ENCODE data around the gene SPACDR.
"Not testable (repeated sequence)": the region's sequence is repeated elsewhere in the genome, so short reads cannot be mapped to it uniquely, and the experiment has no call there.

The SPACDR gene

DNA sequence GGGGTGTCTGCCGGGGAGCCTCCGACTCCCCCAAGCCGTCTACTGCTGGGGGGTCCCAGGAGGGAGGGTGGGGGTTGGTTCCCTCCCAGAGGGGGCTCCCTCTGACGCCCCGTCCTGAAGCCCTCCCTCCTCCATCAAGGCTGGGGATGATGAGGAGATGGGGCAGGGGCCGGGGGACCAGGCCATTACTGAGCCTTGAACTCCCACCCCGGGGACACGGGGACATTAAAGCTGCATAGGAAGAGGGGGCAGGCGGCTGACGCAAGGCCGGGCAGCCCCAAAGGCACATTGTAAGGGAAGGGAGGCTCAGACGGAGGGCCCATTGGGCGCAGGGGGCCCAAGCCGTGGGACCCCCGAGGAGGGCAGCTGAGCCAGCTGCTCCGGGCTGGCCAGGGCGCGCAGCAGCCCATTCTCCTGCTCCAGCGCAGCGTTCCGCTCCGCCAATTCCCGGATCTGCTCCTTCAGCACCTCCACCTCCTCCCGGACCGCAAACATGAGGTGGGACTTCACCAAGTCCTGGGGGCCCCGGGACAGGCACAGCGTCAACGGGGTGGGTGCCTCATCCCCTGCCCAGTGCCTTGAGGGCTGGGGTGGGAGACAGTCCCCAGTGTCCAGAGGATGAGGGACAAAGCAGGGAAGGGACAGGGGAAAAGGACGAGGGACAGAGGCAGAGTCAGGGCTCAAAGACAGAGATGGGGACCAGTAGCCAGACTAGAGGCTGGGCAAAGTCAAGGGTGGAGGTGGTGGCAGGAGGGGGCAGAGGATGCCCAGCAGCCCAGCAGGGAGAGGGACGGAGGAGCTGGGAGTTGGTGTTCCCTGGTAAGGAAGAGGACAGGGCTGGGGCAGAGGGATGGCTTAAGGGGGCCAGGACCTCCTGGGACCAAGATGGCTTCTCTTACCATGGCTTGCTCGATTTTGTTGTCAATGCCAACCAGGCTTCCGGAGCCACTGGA is 2.9 kb upstream of the SPACDR start:
- no peak for DNase-seq (ENCODE audit: low read depth in 2 of 2)

DNA sequence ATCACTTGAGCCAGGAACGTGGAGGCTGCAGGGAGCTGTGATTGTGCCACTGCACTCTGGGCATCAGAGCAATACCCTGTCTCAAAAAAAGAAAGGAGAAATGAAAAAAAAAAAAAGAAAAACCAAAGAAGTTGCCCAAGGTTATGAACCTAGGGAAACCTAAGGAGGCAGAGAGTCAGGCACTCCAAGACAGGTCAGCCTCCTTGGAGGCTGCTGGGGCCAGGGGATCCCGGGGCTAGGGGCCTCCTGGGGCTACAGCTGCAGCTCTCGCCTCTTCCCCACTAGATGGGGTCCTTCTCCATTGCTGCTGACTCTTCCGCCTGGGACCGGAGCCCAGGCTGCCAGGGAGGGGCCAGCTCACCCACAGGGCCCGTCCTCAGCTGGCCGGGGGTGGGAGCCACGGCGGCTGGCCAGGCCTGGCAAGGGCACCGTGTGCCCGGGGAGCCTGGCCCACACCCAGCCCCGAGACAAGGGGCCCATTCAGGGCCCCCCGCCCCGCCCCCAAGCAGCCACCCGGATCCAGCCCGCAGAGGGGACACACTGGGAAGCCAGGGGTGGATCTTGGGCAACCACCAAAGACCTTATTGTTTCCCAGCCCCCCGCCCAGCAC is 1.7 kb upstream of the SPACDR start:
- DNase-seq (ENCODE audit: low read depth in 2 of 2), result no peak

DNA sequence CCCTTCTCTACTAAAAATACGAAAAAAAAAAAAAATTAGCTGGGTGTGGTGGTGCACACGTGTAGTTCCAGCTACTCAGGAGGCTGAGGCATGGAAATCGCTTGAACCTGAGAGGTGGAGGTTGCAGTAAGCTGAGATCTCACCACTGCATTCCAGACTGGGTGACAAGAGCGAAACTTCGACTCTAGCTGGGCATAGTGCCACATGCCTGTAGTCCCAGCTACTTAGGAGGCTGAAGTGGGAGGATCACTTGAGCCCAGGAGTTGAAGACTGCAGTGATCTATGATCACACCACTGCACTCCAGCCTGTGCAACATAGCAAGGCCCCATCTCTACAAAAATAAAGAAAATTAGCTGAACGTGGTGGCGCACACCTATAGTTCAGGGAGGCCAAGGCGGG is 1.2 kb upstream of the SPACDR start:
- DNase-seq (ENCODE audit: low read depth in 2 of 2), result no peak

DNA sequence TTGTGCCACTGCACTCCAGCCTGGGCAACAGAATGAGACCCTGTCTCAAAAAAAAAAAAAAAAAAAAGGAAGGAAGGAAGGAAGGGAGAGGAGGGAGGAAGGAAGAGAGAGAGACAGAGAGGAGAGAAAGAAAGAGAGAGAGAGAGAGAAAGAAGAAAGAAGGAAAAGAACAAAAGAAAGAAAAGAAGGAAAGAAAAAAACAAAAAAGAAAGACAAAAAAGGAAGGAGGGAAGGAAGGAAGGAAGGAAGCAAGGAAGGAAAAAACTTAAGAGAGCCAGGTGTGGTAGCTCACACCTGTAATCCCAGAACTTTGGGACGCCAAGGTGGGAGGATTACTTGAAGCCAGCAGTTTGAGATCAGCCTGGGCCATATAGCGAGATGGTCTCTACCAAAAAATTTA is 731 bp upstream of the SPACDR start:
- DNase-seq (ENCODE audit: low read depth in 2 of 2), result no peak

DNA sequence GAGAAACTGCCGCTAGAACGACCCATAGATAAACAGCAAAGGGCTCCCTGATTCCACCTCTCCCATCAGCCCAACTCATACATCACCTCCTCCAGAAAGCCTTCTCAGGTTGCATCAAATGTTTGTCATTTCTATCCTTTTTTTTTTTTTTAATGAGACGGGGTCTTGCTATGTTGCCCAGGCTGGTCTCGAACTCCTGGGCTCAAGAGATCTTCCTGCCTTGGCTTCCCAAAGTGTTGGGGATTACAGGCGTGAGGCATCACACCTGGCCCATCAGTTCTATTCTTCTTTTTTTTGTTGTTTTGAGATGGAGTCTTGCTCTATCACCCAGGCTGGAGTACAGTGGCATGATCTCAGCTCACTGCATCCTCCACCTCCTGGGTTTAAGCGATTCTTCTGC is 7.0 kb downstream of the SPACDR start:
- DNase-seq (ENCODE audit: low read depth in 2 of 2), result no peak

DNA sequence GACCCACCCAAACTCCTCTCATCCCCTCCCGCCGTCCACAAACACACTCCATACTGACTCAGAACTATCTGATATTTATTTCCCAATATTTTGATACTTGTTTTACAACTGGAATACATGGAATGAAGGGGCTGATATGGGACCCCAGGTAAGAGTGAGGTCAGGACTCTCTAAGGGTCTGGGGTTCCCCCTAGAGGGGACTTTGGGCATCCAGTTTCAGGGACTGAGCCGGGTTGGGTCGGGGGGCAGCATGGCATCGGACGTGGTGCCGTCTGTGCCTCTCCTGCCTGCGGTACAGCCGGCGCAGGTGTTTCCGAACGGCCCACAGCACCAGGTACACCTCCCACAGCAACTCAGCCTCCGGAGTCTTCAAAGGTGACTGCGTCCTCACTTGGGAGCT is 7.5 kb downstream of the SPACDR start:
- DNase-seq (ENCODE audit: low read depth in 2 of 2), result no peak

DNA sequence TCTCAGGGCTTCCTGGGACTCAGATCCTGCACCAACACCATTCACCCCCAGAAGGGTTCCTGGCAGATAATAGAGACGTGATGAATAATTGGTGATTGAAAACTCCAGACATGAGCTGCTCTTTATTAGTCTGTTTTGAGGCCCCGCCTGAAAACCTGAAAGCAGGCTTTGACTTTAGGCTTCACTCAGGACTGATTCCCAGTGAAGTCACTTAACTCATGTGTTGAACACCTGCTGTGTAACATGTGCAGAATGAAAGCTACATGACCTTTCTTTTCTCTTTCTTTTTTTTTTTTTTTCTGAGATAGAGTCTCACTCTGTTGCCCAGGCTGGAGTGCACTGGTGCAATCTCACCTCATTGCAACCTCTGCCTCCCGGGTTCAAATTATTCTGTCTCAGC is 8.9 kb downstream of the SPACDR start:
- no peak for DNase-seq (ENCODE audit: low read depth in 2 of 2)

DNA sequence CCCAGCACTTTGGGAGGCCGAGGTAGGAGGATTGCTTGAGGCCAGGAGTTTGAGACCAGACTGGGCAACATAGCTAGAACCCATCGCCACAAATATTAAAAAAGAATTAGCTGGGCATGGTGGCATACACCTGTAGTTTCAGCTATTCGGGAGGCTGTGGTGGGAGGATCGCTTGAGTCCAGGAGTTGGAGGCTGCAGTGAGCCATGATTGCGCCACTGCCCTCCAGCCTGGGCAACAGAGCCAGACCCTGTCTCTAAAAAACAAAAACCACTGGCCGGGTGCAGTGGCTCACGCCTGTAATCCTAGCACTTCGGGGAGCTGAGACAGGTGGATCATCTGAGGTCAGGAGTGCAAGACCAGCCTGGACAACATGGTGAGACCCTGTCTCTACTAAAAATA is 10.2 kb downstream of the SPACDR start:
- DNase-seq (ENCODE audit: low read depth in 2 of 2), result not testable (repeated sequence)

DNA sequence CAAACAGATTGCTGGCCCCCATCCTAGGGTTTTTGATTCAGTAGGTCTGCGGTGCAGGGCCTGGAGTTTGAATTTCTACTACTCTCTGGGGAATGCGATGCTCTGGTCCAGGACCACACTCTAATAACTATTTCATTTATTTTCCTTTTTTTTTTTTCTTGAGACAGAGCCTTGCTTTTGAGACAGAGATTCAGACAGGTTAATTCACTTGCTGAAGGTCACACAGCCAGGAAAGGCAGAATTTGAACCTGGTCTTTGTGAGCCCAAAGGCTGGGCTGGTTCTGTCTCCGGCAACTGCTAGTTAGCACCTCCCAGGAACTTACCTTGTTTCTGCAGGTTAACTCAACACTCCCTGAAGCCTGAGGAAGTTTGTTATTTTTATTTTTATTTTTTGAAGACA is 11.5 kb downstream of the SPACDR start:
- no peak for DNase-seq (ENCODE audit: low read depth in 2 of 2)

DNA sequence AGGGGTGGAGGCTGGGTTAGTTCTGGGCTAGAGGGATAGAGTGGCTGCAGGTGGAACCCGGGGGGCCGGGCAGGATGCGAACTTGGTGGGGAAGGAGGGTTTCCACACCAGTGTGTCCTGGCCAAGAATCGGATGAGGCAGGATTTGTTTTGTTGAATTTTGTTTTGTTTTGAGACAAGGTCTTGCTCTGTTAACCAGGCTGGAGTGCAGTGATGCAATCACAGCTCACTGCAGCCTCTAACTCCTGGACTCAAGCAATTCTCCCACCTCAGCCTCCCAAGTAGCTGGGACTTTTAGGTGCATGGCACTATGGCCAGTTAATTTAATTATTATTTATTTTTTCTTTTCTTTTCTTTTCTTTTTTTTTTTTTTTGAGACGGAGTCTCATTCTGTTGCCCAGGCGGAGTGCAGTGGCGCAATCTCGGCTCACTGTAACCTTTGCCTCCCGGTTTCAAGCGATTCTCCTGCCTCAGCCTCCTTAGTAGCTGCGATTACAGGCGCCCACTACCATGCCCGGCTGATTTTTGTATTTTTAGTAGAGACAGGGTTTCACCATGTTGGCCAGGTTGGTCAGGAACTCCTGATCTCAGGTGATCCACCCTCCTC is 14.8 kb downstream of the SPACDR start:
- no peak for DNase-seq (ENCODE audit: low read depth in 2 of 2)

DNA sequence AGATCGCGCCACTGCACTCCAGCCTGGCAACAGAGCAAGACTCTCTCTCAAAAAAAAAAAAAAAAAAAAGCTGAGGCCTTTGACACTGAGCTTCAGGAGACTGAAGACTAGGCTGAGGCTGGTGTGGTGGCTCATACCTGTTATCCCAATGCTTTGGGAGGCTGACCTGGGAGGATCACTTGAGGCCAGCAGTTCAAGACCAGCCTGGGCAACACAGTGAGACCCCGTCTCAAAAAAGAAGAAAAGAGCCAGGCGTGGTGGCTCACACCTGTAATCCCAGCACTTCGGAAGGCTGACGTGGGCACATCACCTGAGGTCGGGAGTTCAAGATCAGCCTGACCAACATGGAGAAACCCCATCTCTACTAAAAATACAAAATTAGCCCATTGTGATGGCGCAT is 16.7 kb downstream of the SPACDR start:
- not testable (repeated sequence) for DNase-seq (ENCODE audit: low read depth in 2 of 2)

DNA sequence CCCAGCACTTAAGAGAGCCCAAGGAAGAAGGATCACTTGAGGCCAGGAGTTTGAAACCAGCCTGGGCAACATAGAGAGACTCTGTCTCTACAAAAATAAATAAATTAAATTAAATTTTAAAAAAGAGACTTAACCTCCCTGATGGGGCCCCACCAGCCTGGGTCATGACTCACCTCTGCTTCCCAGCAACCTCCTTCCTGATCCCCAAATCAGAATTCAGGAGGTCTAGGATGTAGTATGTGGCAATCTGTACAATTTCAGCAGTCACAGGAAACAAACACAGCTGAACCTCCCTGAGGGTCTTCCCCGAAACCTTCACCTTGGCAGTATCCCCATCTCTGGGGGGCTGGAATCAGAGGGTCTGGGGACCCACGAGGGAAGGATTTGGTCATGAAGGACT is 18.0 kb downstream of the SPACDR start:
- DNase-seq (ENCODE audit: low read depth in 2 of 2), result no peak

DNA sequence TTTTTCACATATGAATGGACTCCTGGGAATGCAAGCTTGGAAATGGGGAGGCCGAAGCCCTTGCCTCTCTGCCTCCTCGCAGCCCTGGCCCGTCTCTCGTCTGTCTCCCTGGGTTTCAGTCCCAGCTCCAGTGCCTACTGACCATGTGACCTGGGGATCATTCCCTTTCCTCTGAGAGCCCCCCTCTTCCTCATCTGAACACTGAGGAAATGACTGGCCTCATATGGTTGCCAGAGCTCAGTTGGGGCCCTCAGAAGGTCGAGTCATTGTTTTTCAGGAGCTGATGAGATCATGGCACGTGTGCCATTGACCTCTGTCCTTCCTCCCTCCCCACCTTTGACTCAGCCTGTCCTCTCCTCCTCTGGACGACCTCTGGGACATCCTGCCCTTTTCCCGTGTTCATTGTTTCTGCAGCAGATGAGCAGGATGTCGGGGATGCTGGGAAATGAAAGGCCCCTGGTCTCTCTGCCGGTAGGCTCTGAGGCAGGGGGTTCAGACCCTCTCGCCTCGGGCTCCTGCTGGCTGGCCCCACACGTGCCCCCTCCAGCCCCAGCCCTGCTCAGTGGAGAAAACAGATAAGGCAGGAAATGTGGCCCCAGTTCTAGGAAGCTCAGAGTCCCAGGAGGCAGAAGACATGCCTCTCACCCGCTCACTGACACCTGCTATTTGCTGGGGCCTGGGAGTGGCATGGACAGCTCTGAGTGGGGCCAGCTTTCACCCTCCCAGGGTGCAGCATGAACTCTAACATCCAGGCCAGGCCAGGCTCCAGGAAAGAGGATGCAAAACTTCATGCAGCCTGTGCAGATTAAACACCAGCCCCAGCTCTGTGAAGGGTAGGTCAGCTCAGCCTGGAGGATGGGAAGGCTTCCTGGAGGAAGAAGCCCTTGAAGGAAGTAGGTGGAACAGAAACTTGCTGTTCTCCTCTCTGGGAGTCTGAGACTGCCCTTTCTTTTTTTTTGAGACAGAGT is 19.5 kb downstream of the SPACDR start:
- no peak for DNase-seq (ENCODE audit: low read depth in 2 of 2)

DNA sequence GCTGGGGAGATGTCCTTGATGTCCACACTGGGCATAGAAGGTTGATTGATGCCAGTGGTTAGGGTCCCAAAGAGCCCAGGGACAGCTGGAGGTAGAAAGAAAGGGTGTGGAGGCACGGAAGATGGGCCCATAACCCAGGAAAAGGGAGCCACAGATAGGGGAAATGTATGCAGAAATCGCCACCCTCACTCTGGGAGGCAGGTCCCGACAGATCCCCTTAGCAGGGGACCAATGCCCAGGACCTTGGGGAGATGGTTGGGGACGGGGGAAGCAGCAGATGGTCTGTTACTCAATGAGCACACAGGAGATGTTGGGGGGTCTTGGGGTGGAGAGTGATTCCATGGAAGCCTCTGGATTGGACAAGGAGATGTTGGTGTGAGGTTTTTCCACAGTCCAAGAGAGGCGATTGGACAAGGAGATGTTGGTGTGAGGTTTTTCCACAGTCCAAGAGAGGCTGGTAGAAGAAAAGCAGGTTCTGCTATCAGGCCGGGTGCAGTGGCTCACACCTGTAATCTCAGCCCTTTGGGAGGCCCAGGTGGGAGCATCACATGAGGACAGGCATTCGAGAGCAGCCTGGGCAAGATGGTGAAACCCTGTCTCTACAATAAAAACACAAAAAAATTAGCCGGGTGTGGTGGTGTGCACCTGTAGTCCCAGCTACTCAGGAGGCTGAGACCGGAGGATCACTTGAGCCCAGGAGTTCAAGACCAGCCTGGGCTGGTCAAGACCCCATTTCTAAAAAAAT is 20.8 kb downstream of the SPACDR start:
- no peak for DNase-seq (ENCODE audit: low read depth in 2 of 2)

DNA sequence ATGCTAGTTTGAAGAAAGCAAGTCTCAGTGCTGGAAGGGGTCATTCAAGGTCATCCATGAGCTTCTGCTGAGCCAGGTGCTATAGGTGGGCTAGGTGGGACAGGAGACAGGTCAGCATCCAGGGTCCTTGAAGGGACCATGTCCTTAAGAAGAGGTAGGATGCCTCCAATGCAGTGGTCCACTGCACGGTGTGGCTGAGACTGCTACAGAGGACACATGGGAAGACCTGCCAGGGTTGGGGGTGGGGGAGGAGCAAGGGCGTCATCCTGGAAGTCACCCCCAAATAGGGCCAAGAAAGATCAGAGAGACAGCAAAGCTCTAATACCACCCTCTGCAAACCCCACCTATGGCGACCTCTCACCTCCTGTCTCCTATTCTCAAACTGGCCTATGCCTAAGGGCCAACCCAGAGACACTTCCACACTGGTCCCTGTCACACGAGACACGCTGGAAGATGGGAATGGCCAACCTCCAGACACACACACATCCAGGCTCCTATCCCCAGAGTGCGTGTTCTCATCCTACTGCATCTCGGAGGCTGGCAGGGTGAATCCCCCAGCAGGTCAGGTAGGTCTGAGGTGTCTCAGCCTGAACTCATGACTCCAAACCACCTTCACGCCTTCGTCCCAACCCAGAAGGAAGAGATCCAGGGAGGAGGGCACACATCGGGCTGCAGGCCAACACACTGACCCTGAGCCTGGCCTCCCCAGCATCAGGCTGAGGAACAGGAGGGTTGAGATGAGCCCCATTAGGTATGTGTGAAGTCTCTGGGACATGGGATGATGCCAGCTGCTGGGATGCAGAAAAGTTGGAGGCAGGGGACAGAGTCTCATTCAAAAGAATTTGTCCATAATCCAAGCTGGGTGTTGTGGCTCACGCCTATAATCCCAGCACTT is 22.2 kb downstream of the SPACDR start:
- DNase-seq (ENCODE audit: low read depth in 2 of 2), result no peak

DNA sequence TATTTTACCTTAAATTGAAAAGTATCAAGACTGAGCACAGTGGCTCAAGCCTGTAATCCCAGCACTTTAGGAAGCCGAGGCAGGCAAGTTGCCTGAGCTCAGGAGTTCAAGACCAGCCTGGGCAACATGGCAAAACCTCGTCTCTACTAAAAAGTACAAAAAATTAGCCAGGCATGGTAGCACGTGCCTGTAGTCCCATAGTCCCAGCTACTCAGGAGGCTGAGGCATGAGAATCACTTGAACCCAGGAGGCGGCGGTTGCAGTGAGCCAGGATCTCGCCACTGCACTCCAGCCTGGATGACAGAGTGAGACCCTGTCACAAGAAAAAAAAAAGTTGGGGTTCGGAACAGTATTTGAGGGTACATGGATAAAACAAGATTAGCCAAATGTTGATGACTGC is 24.8 kb downstream of the SPACDR start:
- not testable (repeated sequence) for DNase-seq (ENCODE audit: low read depth in 2 of 2)

DNA sequence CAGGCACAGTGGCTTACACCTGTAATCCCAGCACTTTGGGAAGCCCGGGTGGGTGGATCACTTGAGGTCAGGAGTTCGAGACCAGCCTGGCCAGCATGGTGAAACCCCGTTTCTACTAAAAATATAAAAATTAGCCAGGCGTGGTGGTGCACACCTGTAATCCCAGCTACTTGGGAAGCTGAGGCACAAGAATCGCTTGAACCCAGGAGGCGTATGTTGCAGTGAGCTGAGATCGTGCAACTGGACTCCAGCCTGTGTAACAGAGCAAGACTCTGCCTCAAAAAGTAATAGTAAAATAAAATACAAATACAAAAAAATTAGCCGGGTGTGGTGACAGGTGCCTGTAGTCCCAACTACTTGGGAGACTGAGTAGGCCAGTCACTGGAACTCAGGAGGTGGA is 25.3 kb downstream of the SPACDR start:
- not testable (repeated sequence) for DNase-seq (ENCODE audit: low read depth in 2 of 2)

DNA sequence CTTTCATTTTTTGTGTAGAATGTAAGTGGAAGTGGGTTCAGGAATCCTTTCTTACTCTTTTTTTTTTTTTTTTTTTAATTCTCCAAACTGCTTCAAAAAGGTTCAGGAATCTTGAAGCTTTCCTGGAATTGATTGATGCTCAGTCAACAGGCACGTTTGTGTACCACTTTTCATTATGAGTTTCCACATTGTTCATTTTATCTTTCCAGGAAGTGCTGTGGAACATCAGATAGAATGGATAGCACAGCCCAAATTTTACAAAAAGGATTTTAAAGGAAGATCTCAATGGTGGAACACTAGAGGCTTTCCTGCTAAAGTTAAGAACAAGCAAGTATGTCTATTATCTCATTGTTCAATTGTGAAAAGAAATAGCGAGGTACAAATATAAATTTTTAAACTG is 25.9 kb downstream of the SPACDR start:
- DNase-seq (ENCODE audit: low read depth in 2 of 2), result no peak

DNA sequence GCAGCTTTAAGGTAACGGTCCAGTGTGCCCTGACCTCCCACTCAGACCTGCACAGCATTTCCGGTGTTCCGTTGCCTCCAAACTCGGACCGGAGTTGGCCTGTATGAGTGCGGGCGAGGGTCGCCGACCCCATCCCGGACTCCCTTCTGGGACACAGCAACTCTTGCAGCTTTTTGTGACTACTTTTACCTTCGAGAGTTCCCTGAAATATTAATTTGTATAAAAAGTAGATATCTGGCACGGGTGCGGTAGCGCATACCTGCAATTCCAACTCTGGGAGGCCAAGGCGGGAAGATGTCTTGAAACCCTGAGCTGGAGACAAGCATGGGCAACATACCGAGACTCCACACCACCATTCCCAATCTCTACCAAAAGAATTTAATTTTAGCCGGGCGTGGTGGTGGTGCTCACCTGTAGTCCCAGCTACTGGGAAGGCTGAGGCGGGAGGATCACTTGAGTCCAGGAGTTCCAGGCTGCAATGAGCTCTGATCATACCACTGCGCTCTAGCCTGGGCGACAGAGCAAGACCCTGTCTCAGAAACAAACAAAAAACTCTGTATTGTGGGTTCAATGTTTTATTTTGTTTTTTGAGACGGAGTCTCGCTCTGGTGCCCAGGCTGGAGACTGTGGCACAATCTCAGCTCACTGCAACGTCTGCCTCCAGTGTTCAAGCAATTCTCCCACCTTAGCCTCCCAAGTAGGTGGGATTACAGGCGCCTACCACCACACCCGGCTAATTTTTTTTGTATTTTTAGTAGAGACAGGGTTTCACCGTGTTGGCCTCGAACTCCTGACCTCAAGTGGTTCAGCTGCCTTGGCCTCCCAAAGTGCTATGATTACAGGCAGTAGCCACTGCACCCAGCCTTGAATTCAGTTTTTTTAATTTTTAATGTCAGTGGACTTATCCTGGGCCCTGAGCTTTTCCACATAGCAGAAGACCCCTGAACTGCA is 26.6 kb downstream of the SPACDR start:
- DNase-seq (ENCODE audit: low read depth in 2 of 2), result no peak
